Measurements from ENCODE around the gene MED1. TPM values are rescaled to one million over a fixed set of nuclear protein-coding genes. Genes with fewer than 3 reads are reported as not detected.

MED1 gene
- total and polyA plus RNA-seq, 2 of the 4 experiments (the other 2 are of a cell fraction), result 16.9 to 24.2 TPM

- intact Hi-C loops (cut with micrococcal nuclease) (loop anchor here (5.0 kb wide), 2 partner anchors 41 to 214 kb away; no protein-coding TSS in a partner anchor), in situ Hi-C loops (cut with MboI; ENCODE audit: low sequenced_read_pairs) (no loop called here), dilution Hi-C loops (cut with HindIII; ENCODE audit: low sequenced_read_pairs, unreplicated experiment) (no loop called here)
- Histone ChIP-seq H3K4me2 (ENCODE audit: low read depth, low read length) (no peak overlapping the region), H2BK20ac (ENCODE audit: low read depth, low read length) (no peak overlapping the region), H2AFZ (replicated peaks; ENCODE audit: low read length, poor library complexity) (no peak overlapping the region), H3K27me3 (ENCODE audit: control insufficient read depth, insufficient read depth, low read length) (no peaks in the 10 kb centered on the region), H3K4me1 (ENCODE audit: control insufficient read depth, insufficient read depth, low read length) (no peaks in the 10 kb centered on the region; the same call in 1 of the 2 replicates), H2BK5ac (ENCODE audit: low read depth, low read length, poor library complexity, severe bottlenecking) (peak overlapping the region; percentile 59), H2AK5ac (ENCODE audit: low read depth, low read length) (peak overlapping the region; percentile 92; the same call in 1 of the 2 replicates), H3K23ac (ENCODE audit: low read depth, low read length) (no peak overlapping the region), H3K56ac (ENCODE audit: extremely low read depth, insufficient read depth, low read length) (no peak overlapping the region), H3K9ac (ENCODE audit: low read depth, low read length) (no peak overlapping the region), H2BK15ac (ENCODE audit: low read depth, low read length) (no peak overlapping the region), H3K79me1 (ENCODE audit: low read depth in 1 of 2, low read length in 2 of 2) (peaks cover 19 to 64% of the 10 kb centered on the region in 2 experiments), H3K18ac (ENCODE audit: low read depth, low read length) (no peak overlapping the region), H4K8ac (ENCODE audit: low read depth in 2 of 2, low read length in 2 of 2) (peak overlapping the region in 1 of 2 experiments; percentile 44; a peak in 1 of 4 replicates), H3K4me3 (ENCODE audit: insufficient read depth, low read depth, low read length) (no peak overlapping the region), H2AK9ac (replicated peaks; ENCODE audit: low read depth, low read length, poor library complexity) (no peak overlapping the region), H3K14ac (replicated peaks; ENCODE audit: low read depth, low read length) (peak overlapping the region; percentile 69; the same call in 1 of the 2 replicates), H3K36me3 (ENCODE audit: control insufficient read depth, insufficient read depth, low read length) (peaks cover 14% of the 10 kb centered on the region), H4K5ac (ENCODE audit: low read depth, low read length) (no peak overlapping the region), H2BK120ac (ENCODE audit: low read depth, low read length) (no peak overlapping the region; the same call in 1 of the 2 replicates), H3K9me1 (ENCODE audit: insufficient read depth, low read length) (peaks cover 9% of the 10 kb centered on the region; the same call in 1 of the 2 replicates), H3K9me3 (ENCODE audit: control insufficient read depth, insufficient read depth, low read length) (no peaks in the 10 kb centered on the region), H4K91ac (ENCODE audit: insufficient read depth, low read depth, low read length) (0 out of 2 replicates have a peak overlapping the region, but pooled peaks have one; percentile 3), H4K20me1 (ENCODE audit: insufficient read depth, low read length) (peaks cover 24% of the 10 kb centered on the region), H3K27ac (ENCODE audit: insufficient read depth, low read length) (peak overlapping the region; percentile 68), H3K4ac (ENCODE audit: low read depth, low read length) (peak overlapping the region; percentile 62)
- ATAC-seq (ENCODE audit: low read depth) (peak; percentile 62), DNase-seq (peak; percentile 77)
- CTCF ChIA-PET, result interaction anchor here (0.7 kb wide), 1 partner anchor 17 kb away, joined by 4 read pairs; no protein-coding TSS in a partner anchor
- BruUV-seq (replicated peaks), result no TSS peak
- no CpG with 5 or more reads among the region's 2 CpGs for WGBS, 2 experiments (ENCODE audit: extremely low coverage in 2 of 2, insufficient read length in 1 of 2)
- TF ChIP-seq CEBPB (IDR thresholded peaks at IDR 0.05; ENCODE audit: low read depth, low read length) (no peak), ELK1 (IDR thresholded peaks at IDR 0.05; ENCODE audit: borderline replicate concordance, low read depth, low read length) (no peak), MXI1 (IDR thresholded peaks at IDR 0.05; ENCODE audit: borderline replicate concordance, low read depth, low read length) (no peak), RAD21 (IDR thresholded peaks at IDR 0.05; ENCODE audit: low read length) (no peak), MAFK (IDR thresholded peaks at IDR 0.05; ENCODE audit: low read depth, low read length) (no peak), RCOR1 (IDR thresholded peaks at IDR 0.05; ENCODE audit: insufficient replicate concordance, low read length) (peak; percentile 28), FOS (IDR thresholded peaks at IDR 0.05; ENCODE audit: low read depth, low read length) (peak; percentile 48; the same call in 1 of the 2 replicates), SMC3 (IDR thresholded peaks at IDR 0.05; ENCODE audit: low read depth, low read length) (no peak), POLR2A (IDR thresholded peaks at IDR 0.05; ENCODE audit: low read depth, low read length) (no peak), USF2 (IDR thresholded peaks at IDR 0.05; ENCODE audit: low read depth, low read length) (no peak), MAZ (IDR thresholded peaks at IDR 0.05; ENCODE audit: borderline replicate concordance, low read depth, low read length) (no peak)
- TF ChIP-seq, protein P1, sequence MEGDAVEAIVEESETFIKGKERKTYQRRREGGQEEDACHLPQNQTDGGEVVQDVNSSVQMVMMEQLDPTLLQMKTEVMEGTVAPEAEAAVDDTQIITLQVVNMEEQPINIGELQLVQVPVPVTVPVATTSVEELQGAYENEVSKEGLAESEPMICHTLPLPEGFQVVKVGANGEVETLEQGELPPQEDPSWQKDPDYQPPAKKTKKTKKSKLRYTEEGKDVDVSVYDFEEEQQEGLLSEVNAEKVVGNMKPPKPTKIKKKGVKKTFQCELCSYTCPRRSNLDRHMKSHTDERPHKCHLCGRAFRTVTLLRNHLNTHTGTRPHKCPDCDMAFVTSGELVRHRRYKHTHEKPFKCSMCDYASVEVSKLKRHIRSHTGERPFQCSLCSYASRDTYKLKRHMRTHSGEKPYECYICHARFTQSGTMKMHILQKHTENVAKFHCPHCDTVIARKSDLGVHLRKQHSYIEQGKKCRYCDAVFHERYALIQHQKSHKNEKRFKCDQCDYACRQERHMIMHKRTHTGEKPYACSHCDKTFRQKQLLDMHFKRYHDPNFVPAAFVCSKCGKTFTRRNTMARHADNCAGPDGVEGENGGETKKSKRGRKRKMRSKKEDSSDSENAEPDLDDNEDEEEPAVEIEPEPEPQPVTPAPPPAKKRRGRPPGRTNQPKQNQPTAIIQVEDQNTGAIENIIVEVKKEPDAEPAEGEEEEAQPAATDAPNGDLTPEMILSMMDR (conservative IDR thresholded peaks at IDR 0.05; ENCODE audit: low read depth, low read length), result no peak
- POLR2A ChIA-PET (ENCODE audit: unreplicated experiment), result no interaction called here
Observed at GRCh38 chr17:39486242-39486641, 35.2 kb upstream of the MED1 start.
